ENCODE measurements around the gene LRGUK. TPM values are rescaled to one million over a fixed set of nuclear protein-coding genes. Genes with fewer than 3 reads are reported as not detected.

The LRGUK gene
- total RNA-seq, 4 donors from 2014 or later: 0.07 to 1.0 (median 0.63) TPM

- TF ChIP-seq CTCF (IDR thresholded peaks at IDR 0.05): no peak
- no peak for TF ChIP-seq POLR2A (IDR thresholded peaks at IDR 0.05)
- no peak for TF ChIP-seq EP300 (IDR thresholded peaks at IDR 0.05)
- no peak for TF ChIP-seq POLR2AphosphoS5 (IDR thresholded peaks at IDR 0.05)
- H3K36me3 ChIP-seq: no peaks in the 10 kb centered on the region
- WGBS, 2 donors (ENCODE audit: low coverage in 1 of 2): 56 to 58% methylated on average over 3 of the region's 3 CpGs
Observed at GRCh38 chr7:134182078-134182477, 54.9 kb downstream of the LRGUK start.

GRCh38 chr7:134184767-134185166 is 57.6 kb downstream of the LRGUK start:
- WGBS, 2 donors (ENCODE audit: low coverage in 1 of 2): 42 to 79% methylated on average over 3 of the region's 3 CpGs
- Histone ChIP-seq H3K4me3 (no peak overlapping the region), H3K27ac (no peak overlapping the region), H3K4me1 (no peaks in the 10 kb centered on the region), H3K27me3 (no peaks in the 10 kb centered on the region), H3K9me3 (no peaks in the 10 kb centered on the region), H3K36me3 (no peaks in the 10 kb centered on the region)
- TF ChIP-seq CTCF (IDR thresholded peaks at IDR 0.05) (no peak), EP300 (IDR thresholded peaks at IDR 0.05) (no peak), POLR2A (IDR thresholded peaks at IDR 0.05) (no peak), POLR2AphosphoS5 (IDR thresholded peaks at IDR 0.05) (no peak)
- no peak for ATAC-seq

More at GRCh38 chr7:134182078-134182477, 54.9 kb downstream of the LRGUK start:
- no peaks in the 10 kb centered on the region for H3K9me3 ChIP-seq
- H3K4me3 ChIP-seq: no peak overlapping the region
- H3K4me1 ChIP-seq: no peaks in the 10 kb centered on the region
- H3K27me3 ChIP-seq: no peaks in the 10 kb centered on the region
- no peak for ATAC-seq
- H3K27ac ChIP-seq: no peak overlapping the region

- Histone ChIP-seq H3K9me3 (no peaks in the 10 kb centered on the region), H3K4me3 (no peak overlapping the region), H3K4me1 (no peaks in the 10 kb centered on the region), H3K27me3 (no peaks in the 10 kb centered on the region), H3K36me3 (no peaks in the 10 kb centered on the region), H3K27ac (no peak overlapping the region)
- 56 to 64% methylated on average over 3 of the region's 3 CpGs for WGBS, 2 donors (ENCODE audit: low coverage in 1 of 2)
- TF ChIP-seq POLR2A (IDR thresholded peaks at IDR 0.05): no peak
- no peak for TF ChIP-seq EP300 (IDR thresholded peaks at IDR 0.05)
- TF ChIP-seq CTCF (IDR thresholded peaks at IDR 0.05): no peak
- no peak for TF ChIP-seq POLR2AphosphoS5 (IDR thresholded peaks at IDR 0.05)
- ATAC-seq: no peak
Observed at GRCh38 chr7:134186027-134186426, 58.9 kb downstream of the LRGUK start.

GRCh38 chr7:134186801-134187200 is 59.7 kb downstream of the LRGUK start:
- no peak overlapping the region for H3K27ac ChIP-seq
- no peak for TF ChIP-seq POLR2A (IDR thresholded peaks at IDR 0.05)
- no peak for TF ChIP-seq CTCF (IDR thresholded peaks at IDR 0.05)
- TF ChIP-seq EP300 (IDR thresholded peaks at IDR 0.05): no peak
- no peak for TF ChIP-seq POLR2AphosphoS5 (IDR thresholded peaks at IDR 0.05)
- WGBS, 2 donors (ENCODE audit: low coverage in 1 of 2): 68 to 81% methylated on average over 2 of the region's 2 CpGs
- no peaks in the 10 kb centered on the region for H3K27me3 ChIP-seq
- no peak for ATAC-seq
- no peaks in the 10 kb centered on the region for H3K9me3 ChIP-seq
- no peaks in the 10 kb centered on the region for H3K36me3 ChIP-seq
- no peak overlapping the region for H3K4me3 ChIP-seq
- no peaks in the 10 kb centered on the region for H3K4me1 ChIP-seq

GRCh38 chr7:134187893-134188292 is 60.8 kb downstream of the LRGUK start:
- Histone ChIP-seq H3K9me3 (no peaks in the 10 kb centered on the region), H3K4me1 (no peaks in the 10 kb centered on the region), H3K4me3 (no peak overlapping the region), H3K36me3 (no peaks in the 10 kb centered on the region), H3K27ac (no peak overlapping the region), H3K27me3 (no peaks in the 10 kb centered on the region)
- no peak for ATAC-seq
- WGBS, 2 donors (ENCODE audit: low coverage in 1 of 2): 91 to 92% methylated on average over 1 of the region's 1 CpG
- TF ChIP-seq POLR2A (IDR thresholded peaks at IDR 0.05) (no peak), CTCF (IDR thresholded peaks at IDR 0.05) (no peak), EP300 (IDR thresholded peaks at IDR 0.05) (no peak), POLR2AphosphoS5 (IDR thresholded peaks at IDR 0.05) (no peak)
